HFFc6 (cell line): Measurements from ENCODE around the gene USH2A. TPM values are rescaled to one million over a fixed set of nuclear protein-coding genes. Genes with fewer than 3 reads are reported as not detected.

ENCODE experiments used
- DNase-seq: peaks from one replicate; pipeline ENCODE4 v3.0.0-alpha.2; 2018
- H3K27ac Mint-ChIP-seq: 2 replicates; pipeline ENCODE4 v1.8.0; 2020; ENCODE audit warnings: mild to moderate bottlenecking, mixed read lengths
- H3K27me3 Mint-ChIP-seq: 2 replicates; pipeline ENCODE4 v1.8.0; 2021; ENCODE audit warnings: mild to moderate bottlenecking, moderate library complexity, mixed read lengths; ENCODE audit not compliant: insufficient read depth
- H3K36me3 Mint-ChIP-seq: 2 replicates; pipeline ENCODE4 v1.8.0; 2021; ENCODE audit warnings: low read depth, mixed read lengths
- H3K4me1 Mint-ChIP-seq: 2 replicates; pipeline ENCODE4 v1.8.0; 2020; ENCODE audit warnings: low read depth, mixed read lengths
- H3K4me3 Mint-ChIP-seq: 2 replicates; pipeline ENCODE4 v1.8.0; 2020; ENCODE audit warnings: mild to moderate bottlenecking, moderate library complexity, mixed read lengths
- H3K9me3 Mint-ChIP-seq: 2 replicates; pipeline ENCODE4 v1.8.0; 2020; ENCODE audit warnings: mild to moderate bottlenecking, mixed read lengths
- long read RNA-seq: library from polyadenylated mRNA; unstranded; transcript quantifications from one replicate; pipeline ENCODE4 v2.0.0, GENCODE V29; 2019
- total RNA-seq, 6 experiments: library from RNA; stranded (reverse); fragmentation: NEBNext Ultra II Directional; extraction: Animal tissue kit (Norgen Biotek cat#: 25700); gene quantifications; 2 replicates in 1 of 6; 3 replicates in 5 of 6; pipeline ENCODE4 v1.2.3, GENCODE V29; 2021
- TF ChIP-seq, protein P1 (sequence below): fragments of 200-600 bp; sonication (generic); IDR thresholded peaks from 2 replicates; pipeline ENCODE4 v1.5.0; 2021; ENCODE audit warnings: antibody characterized with exemption, mild to moderate bottlenecking

Gene USH2A, protein sequence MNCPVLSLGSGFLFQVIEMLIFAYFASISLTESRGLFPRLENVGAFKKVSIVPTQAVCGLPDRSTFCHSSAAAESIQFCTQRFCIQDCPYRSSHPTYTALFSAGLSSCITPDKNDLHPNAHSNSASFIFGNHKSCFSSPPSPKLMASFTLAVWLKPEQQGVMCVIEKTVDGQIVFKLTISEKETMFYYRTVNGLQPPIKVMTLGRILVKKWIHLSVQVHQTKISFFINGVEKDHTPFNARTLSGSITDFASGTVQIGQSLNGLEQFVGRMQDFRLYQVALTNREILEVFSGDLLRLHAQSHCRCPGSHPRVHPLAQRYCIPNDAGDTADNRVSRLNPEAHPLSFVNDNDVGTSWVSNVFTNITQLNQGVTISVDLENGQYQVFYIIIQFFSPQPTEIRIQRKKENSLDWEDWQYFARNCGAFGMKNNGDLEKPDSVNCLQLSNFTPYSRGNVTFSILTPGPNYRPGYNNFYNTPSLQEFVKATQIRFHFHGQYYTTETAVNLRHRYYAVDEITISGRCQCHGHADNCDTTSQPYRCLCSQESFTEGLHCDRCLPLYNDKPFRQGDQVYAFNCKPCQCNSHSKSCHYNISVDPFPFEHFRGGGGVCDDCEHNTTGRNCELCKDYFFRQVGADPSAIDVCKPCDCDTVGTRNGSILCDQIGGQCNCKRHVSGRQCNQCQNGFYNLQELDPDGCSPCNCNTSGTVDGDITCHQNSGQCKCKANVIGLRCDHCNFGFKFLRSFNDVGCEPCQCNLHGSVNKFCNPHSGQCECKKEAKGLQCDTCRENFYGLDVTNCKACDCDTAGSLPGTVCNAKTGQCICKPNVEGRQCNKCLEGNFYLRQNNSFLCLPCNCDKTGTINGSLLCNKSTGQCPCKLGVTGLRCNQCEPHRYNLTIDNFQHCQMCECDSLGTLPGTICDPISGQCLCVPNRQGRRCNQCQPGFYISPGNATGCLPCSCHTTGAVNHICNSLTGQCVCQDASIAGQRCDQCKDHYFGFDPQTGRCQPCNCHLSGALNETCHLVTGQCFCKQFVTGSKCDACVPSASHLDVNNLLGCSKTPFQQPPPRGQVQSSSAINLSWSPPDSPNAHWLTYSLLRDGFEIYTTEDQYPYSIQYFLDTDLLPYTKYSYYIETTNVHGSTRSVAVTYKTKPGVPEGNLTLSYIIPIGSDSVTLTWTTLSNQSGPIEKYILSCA (N-terminal part only)
- total RNA-seq: under 1 TPM; 0.02 to 0.07 (median 0.04) TPM
- long read RNA-seq, partial matches to known transcripts: 0 of 1 reads
- long read RNA-seq, other reads (novel, unspliced or antisense): 1 of 1 reads

DNA sequence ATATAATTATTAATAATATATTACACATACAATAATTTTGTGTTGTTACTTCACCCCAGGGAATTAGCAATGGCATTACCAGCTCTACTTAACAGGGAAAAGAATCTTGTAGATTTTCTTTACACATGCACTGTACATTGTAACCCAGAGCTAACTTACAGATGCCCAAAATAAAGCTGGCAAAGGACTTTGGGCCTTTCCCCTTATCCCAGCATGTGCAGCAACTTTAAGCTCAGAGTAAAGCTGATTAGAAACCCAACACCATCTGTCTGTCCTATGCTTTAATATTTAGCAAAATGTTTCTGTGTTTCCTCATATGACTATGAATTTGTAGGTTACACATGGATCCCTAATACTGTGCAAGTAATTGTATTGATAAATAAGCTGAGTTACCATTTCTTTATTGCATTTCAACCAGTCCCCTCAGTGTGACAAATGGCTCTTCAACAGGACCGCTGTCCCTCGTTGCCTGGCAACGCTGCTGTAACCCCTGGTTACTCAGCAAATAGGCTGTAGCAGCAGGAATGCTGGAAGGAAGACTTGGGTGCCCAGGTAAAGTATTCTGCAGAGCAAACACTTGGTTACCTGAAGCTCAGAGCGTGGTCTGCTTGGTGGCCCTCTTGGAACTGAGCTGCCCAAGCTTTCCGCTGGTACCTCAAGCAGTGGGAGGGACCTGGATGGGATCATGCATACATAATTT is at the start of gene USH2A:
Gene USH2A, minus strand, starts transcription at position 628 of the 700 bp plus-strand sequence. CDS start 1,112 bp downstream, outside the sequence.
- H3K27ac Mint-ChIP-seq: no peak within 1 kb of the TSS
- no peak within 1 kb of the TSS for H3K4me3 Mint-ChIP-seq
- no peaks in the 10 kb centered on the region for H3K27me3 Mint-ChIP-seq
- no peaks in the 10 kb centered on the region for H3K9me3 Mint-ChIP-seq
- no peak for DNase-seq
- TF ChIP-seq, protein P1, sequence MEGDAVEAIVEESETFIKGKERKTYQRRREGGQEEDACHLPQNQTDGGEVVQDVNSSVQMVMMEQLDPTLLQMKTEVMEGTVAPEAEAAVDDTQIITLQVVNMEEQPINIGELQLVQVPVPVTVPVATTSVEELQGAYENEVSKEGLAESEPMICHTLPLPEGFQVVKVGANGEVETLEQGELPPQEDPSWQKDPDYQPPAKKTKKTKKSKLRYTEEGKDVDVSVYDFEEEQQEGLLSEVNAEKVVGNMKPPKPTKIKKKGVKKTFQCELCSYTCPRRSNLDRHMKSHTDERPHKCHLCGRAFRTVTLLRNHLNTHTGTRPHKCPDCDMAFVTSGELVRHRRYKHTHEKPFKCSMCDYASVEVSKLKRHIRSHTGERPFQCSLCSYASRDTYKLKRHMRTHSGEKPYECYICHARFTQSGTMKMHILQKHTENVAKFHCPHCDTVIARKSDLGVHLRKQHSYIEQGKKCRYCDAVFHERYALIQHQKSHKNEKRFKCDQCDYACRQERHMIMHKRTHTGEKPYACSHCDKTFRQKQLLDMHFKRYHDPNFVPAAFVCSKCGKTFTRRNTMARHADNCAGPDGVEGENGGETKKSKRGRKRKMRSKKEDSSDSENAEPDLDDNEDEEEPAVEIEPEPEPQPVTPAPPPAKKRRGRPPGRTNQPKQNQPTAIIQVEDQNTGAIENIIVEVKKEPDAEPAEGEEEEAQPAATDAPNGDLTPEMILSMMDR: no peak
- no peaks in the 10 kb centered on the region for H3K36me3 Mint-ChIP-seq
- H3K4me1 Mint-ChIP-seq: no peaks in the 10 kb centered on the region

DNA sequence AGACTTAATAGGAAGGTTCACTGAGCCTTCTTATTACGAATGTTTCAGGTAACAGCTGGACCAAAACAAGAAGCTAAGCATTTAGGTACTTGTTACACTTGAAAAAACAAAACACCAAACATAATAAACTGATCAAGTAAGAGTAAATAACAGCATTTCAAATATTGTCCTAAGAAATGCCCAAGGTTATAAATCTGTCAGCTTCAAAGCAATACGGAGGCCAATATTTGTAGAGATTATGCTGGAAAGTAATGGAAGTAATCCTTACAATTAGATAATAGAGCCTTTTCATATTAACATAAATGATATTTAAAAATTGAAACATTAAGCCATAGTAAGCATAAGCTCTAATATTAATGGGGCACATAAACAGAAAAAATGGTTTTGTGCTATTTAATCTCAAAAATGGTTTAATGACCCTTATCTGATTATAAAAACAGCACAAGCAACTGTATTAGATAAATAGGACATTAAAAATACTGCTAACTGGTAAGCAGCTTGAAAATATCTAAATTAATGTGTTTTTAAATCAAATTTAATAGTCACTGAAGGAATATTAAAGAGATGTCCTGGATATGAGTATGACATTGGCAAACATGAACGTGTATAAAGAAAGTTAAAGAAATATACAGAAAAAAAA is 43.0 kb upstream of the USH2A start:
- Mint-ChIP-seq H3K36me3 (no peaks in the 10 kb centered on the region), H3K9me3 (no peaks in the 10 kb centered on the region), H3K27ac (no peak overlapping the region), H3K27me3 (no peaks in the 10 kb centered on the region), H3K4me1 (peaks cover 47% of the 10 kb centered on the region), H3K4me3 (no peak overlapping the region)
- no peak for DNase-seq
- TF ChIP-seq, protein P1: no peak

DNA sequence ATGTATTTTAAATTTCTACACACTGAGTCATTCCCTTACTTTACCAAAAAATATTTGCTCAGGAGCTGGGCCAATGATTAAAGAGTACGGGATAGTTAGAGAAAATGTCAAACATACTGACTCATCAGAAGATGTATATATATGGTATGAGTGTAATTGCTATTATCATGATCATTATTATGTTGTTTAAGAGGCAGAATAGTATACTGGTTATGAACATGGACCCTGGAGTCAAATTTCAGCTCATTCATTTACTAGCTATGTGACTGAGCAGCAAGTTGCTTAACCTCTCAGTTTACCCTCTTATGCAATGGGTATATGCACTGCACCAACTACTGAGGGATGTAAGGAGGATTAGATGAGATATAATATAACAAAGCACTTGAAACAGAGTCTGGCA is 41.2 kb upstream of the USH2A start:
- H3K36me3 Mint-ChIP-seq: no peaks in the 10 kb centered on the region
- no peak overlapping the region for H3K4me3 Mint-ChIP-seq
- H3K4me1 Mint-ChIP-seq: peaks cover 61% of the 10 kb centered on the region
- H3K27ac Mint-ChIP-seq: peak overlapping the region; percentile 51; the same call in 1 of the 2 replicates
- TF ChIP-seq, protein P1: no peak
- H3K9me3 Mint-ChIP-seq: no peaks in the 10 kb centered on the region
- H3K27me3 Mint-ChIP-seq: no peaks in the 10 kb centered on the region
- DNase-seq: peak; percentile 95

DNA sequence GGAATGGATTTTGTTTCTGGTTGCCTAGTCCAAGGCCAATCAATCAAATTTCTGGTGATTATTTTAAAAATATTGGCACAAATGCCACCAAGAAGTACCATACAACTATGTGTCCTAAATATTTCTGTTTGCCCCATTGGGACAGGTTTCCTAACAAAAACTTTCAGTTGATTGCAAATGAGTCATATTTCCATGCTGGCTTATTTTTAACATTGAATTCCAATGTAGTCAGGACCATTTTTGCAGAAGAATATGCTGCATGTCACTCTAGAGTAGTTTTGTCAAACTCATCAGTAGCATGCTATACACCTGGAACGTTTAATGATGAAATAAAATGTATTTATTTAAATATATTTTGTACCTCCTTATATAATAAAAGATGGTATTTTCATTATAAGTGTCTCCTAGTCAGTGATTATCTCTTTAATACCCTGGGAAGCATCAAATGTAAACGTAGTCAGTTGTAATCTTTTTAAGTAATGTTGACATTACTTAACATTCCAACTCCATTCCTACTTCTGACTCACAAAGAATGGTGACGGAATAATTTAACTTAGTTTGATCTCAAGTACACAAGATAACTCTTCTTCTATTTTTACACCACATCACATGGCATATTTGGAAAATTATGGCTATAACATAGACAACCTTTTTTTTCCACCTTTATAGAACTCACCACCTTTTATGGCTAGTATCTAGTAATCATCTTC is 39.0 kb upstream of the USH2A start:
- H3K27ac Mint-ChIP-seq: peak overlapping the region; percentile 62
- no peaks in the 10 kb centered on the region for H3K27me3 Mint-ChIP-seq
- peak overlapping the region; percentile 36 for H3K4me3 Mint-ChIP-seq
- peak; percentile 29 for DNase-seq
- H3K9me3 Mint-ChIP-seq: no peaks in the 10 kb centered on the region
- TF ChIP-seq, protein P1: no peak
- H3K4me1 Mint-ChIP-seq: peaks cover 84% of the 10 kb centered on the region
- H3K36me3 Mint-ChIP-seq: no peaks in the 10 kb centered on the region
